Stomach (tissue), 4 donors: Measurements from ENCODE around the gene TNRC18.

Experiments
- CTCF ChIP-seq, 7 experiments: fragments of 450-650 bp in 4 of 7; fragments of 200-600 bp in 3 of 7; sonication (generic) in 3 of 7; IDR thresholded peaks; one replicate each; pipeline ENCODE4 v1.5.1; 2016 to 2019; ENCODE audit warnings: antibody characterized with exemption in 7 of 7, control low read depth in 2 of 7, mild to moderate bottlenecking in 1 of 7
- EP300 ChIP-seq: sonication (generic); formaldehyde crosslinking; IDR thresholded peaks from one replicate; pipeline ENCODE4 v1.6.1; 2017; ENCODE audit warnings: antibody characterized with exemption
- POLR2A ChIP-seq, 4 donors: fragments of 450-650 bp; IDR thresholded peaks; one replicate each; pipeline ENCODE4 v1.6.1; 2016; ENCODE audit warnings: antibody characterized with exemption in 4 of 4, control low read depth in 2 of 4, mild to moderate bottlenecking in 1 of 4, moderate library complexity in 1 of 4
- POLR2AphosphoS5 ChIP-seq, 3 donors: sonication (generic); formaldehyde crosslinking; IDR thresholded peaks; one replicate each; pipeline ENCODE4 v1.6.1; 2016; ENCODE audit warnings: antibody characterized with exemption in 3 of 3

GRCh38 chr7:5330288-5330687, 93.3 kb downstream of the TNRC18 start:
- no peak for TF ChIP-seq CTCF (IDR thresholded peaks at IDR 0.05)
- no peak for TF ChIP-seq EP300
- TF ChIP-seq POLR2AphosphoS5 (IDR thresholded peaks at IDR 0.05), result no peak
- no peak for TF ChIP-seq POLR2A (IDR thresholded peaks at IDR 0.05)
